ENCODE data around the gene WTIP. TPM values are rescaled to one million over a fixed set of nuclear protein-coding genes. Genes with fewer than 3 reads are reported as not detected.
"Not testable (repeated sequence)": the region's sequence is repeated elsewhere in the genome, so short reads cannot be mapped to it uniquely, and the experiment has no call there.

Gene WTIP
- total RNA-seq, 2 donors from 2014 or later = 3.0 to 8.3 TPM

DNA sequence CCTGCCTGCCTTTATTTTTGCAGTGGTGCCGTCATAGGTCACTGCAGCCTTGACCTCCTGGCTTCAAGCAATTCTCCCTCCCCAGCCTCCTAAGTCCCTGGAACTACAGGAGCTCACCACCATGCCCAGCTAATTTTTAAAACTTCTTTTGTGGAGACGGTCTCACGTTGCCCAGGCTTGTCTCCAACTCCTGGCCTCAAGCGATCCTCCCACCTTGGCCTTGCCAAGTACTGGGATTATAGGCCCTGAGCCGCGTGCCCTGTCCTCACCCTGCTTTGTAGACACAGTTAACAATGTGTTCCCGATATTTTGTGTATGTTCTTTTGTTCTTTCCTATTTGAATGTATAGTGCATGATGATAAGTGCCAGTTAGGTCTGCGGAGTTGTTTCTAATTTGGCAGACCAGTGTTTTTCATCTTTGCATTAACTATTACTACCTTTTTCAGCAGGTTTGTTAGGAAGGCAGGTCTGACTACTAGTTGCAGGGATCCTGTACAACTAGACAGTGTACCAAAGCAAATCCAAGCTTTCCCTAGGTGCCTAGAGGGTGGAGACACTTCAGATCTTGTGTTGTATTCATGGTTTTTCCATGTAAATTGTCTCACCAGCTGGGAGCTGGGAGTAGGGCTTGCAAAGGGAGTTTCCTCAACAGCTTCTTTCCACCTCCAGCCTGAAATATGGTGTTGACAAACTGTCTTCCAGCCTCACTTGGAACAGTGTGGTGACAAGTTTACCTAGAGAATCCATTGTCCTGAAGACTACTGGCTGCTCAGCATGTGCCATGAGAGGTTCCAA is 9.5 kb upstream of the WTIP start:
- no peak overlapping the region for H3K27ac ChIP-seq
- DNase-seq (no peak), ATAC-seq (no peak)
- intact Hi-C loops (cut with DNase I) = no loop called here
- H3K36me3 ChIP-seq (replicated peaks in 1 of 2; ENCODE audit: insufficient read depth in 1 of 2, low read depth in 2 of 2) = peaks cover 9 to 19% of the 10 kb centered on the region in 2 donors
- no peaks in the 10 kb centered on the region for H3K4me1 ChIP-seq
- no peak overlapping the region for H3K4me3 ChIP-seq
- no peaks in the 10 kb centered on the region for H3K9me3 ChIP-seq
- H3K27me3 ChIP-seq = no peaks in the 10 kb centered on the region
- WGBS, 2 donors = 88 to 96% methylated on average over 8 of the region's 8 CpGs
- TF ChIP-seq, protein P1, sequence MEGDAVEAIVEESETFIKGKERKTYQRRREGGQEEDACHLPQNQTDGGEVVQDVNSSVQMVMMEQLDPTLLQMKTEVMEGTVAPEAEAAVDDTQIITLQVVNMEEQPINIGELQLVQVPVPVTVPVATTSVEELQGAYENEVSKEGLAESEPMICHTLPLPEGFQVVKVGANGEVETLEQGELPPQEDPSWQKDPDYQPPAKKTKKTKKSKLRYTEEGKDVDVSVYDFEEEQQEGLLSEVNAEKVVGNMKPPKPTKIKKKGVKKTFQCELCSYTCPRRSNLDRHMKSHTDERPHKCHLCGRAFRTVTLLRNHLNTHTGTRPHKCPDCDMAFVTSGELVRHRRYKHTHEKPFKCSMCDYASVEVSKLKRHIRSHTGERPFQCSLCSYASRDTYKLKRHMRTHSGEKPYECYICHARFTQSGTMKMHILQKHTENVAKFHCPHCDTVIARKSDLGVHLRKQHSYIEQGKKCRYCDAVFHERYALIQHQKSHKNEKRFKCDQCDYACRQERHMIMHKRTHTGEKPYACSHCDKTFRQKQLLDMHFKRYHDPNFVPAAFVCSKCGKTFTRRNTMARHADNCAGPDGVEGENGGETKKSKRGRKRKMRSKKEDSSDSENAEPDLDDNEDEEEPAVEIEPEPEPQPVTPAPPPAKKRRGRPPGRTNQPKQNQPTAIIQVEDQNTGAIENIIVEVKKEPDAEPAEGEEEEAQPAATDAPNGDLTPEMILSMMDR (IDR thresholded peaks at IDR 0.05) = no peak
- no peak for TF ChIP-seq POLR2A (IDR thresholded peaks at IDR 0.05)

DNA sequence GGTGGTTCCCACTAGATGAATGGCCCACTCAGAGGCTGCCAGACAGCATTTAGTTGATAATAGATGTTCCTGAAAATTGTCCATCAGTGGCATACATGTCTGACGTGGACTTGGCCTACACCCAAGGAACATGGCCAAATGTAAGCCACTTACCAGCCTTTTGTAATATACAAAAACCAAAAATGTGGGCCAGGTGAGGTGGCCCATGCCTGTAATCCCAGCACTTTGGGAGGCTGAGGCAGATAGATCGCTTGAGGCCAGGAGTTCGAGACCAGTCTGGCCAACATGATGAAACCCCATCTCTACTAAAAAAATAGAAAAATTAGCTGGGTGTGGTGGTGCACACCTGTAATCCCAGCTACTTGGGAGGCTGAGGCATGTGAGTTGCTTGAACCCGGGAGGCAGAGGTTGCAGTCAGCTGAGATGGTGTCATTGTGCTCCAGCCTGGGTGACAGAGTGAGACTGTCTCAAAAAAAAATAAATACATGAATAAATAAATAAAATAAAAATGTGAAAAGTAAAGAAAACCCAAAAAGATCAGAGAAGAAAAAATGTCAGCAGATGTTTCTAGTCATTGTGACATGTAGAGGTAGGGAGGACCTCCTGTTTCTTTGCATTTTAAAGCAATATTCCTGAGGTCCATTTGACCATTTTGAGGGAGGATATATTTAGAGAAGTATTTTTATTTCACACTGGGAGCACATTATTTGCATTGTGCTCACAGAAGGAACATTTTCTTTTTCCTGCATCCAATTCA is 7.1 kb upstream of the WTIP start:
- Histone ChIP-seq H3K27ac (no peak overlapping the region), H3K4me3 (no peak overlapping the region), H3K4me1 (no peaks in the 10 kb centered on the region), H3K9me3 (no peaks in the 10 kb centered on the region), H3K36me3 (replicated peaks in 1 of 2; ENCODE audit: insufficient read depth in 1 of 2, low read depth in 2 of 2) (peaks cover 5 to 13% of the 10 kb centered on the region in 2 donors), H3K27me3 (no peaks in the 10 kb centered on the region)
- no peak for ATAC-seq
- 79 to 80% methylated on average over 4 of the region's 4 CpGs for WGBS, 2 donors
- no peak for DNase-seq
- TF ChIP-seq POLR2A (IDR thresholded peaks at IDR 0.05) = no peak
- TF ChIP-seq, protein P1 (IDR thresholded peaks at IDR 0.05) = no peak
- intact Hi-C loops (cut with DNase I) = no loop called here

DNA sequence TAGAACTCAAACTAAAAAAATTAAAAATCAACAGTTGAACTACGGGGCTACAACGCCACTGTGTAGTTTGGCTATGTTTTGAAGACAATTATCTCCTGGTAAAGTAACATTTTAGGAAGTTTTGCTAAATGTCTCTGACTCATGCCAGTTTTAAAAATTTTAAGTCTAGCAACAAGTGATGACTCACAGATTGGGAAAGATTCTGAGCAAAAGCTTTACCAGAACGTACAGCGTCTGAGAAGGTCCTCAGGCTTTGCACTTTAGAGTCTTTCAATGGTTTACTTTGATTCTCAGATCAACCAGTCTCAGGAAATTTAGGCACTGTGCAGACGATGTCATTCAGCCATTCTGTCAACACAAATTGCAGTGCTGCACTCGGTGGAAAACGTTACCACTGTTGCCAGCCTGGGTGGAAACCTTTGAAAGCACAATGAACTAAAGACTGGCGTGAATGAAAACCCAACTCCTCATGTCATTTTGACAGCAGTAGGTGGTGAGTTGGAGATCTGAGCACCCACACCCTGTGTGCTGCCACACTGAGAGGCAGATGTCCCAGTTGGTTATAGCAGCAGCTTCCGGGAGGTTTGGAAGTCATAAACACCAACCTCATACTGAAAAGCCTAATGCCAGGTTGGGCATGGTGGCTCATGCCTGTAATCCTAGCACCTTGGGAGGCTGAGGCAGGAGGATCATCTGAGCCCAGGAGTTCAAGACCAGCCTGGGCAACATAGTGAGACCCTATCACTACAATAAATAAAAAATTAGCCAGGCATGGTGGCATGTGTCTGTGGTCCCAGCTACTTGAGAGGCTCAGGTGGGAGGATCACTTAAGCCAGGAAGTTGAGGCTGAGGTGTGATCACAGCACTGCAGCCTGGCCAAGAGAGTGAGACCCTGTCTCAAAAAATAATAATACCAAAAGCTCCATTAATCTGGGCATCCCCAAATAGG is 6.3 kb upstream of the WTIP start:
- Histone ChIP-seq H3K27ac (no peak overlapping the region), H3K4me1 (no peaks in the 10 kb centered on the region), H3K36me3 (replicated peaks in 1 of 2; ENCODE audit: insufficient read depth in 1 of 2, low read depth in 2 of 2) (peaks cover 0 to 11% of the 10 kb centered on the region in 2 donors), H3K27me3 (no peaks in the 10 kb centered on the region), H3K4me3 (no peak overlapping the region), H3K9me3 (no peaks in the 10 kb centered on the region)
- DNase-seq (no peak), ATAC-seq (no peak)
- 70 to 75% methylated on average over 9 of the region's 9 CpGs for WGBS, 2 donors
- intact Hi-C loops (cut with DNase I) = no loop called here
- no peak for TF ChIP-seq POLR2A (IDR thresholded peaks at IDR 0.05)

DNA sequence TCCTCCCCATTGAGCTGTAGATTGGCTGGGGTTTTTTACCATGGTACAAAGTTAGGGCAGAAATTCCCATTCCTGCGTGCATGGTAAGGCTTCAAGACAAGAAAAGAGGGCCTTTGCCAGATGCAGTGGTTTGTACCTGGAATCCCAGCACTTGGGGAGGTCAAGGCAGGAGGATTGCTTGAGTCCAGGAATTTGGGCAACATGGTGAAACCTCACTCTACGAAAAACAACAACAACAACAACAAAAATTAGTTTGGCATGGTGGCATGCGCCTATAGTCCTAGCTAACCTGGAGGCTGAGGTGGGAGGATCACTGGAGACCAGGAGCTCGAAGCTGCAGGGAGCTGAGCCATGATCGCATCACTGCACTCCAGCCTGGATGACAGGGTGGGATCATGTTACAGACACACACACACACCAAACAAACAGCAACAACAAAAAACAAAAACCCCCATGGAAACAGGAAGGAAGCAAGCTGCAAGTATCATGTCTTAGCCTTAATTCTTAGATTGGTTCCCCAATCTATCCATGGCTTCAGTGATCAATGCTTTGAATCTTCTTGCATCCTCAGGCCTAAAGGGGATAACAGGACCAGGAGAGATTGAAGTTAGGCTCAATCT is 5.5 kb upstream of the WTIP start:
- peaks cover 0 to 11% of the 10 kb centered on the region in 2 donors for H3K36me3 ChIP-seq (replicated peaks in 1 of 2; ENCODE audit: insufficient read depth in 1 of 2, low read depth in 2 of 2)
- H3K4me3 ChIP-seq = no peak overlapping the region
- no peaks in the 10 kb centered on the region for H3K27me3 ChIP-seq
- 91 to 93% methylated on average over 5 of the region's 5 CpGs for WGBS, 2 donors
- intact Hi-C loops (cut with DNase I) = no loop called here
- peaks cover 4% of the 10 kb centered on the region for H3K4me1 ChIP-seq
- TF ChIP-seq, protein P1 (IDR thresholded peaks at IDR 0.05) = no peak
- no peak for TF ChIP-seq POLR2A (IDR thresholded peaks at IDR 0.05)
- no peak for ATAC-seq
- H3K27ac ChIP-seq = no peak overlapping the region
- DNase-seq = no peak
- no peaks in the 10 kb centered on the region for H3K9me3 ChIP-seq

DNA sequence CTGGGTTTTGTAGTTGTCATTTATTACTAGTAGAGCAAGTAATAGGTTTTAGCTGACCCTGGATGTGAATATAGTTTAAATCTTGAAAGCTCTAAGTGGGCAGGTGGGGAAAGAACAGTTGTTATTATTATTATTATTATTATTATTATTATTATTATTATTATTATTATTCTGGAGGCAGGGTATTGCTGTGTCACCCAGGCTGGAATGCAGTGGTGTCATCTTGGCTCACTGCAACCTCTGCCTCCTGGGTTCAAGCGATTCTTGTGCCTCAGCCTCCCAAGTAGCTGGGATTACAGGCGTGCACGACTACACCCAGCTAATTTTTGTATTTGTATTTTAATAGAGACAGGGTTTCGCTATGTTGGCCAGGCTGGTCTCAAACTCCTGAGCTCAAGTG is 3.1 kb upstream of the WTIP start:
- H3K27me3 ChIP-seq; DNase-seq; ATAC-seq; H3K9me3 ChIP-seq; intact Hi-C loops (cut with DNase I); H3K4me3 ChIP-seq; H3K27ac ChIP-seq; H3K36me3 ChIP-seq (replicated peaks in 1 of 2; ENCODE audit: insufficient read depth in 1 of 2, low read depth in 2 of 2): not testable (repeated sequence)
- peaks cover 18% of the 10 kb centered on the region for H3K4me1 ChIP-seq
- WGBS, 2 donors = 93 to 95% methylated on average over 4 of the region's 4 CpGs

Data from body of pancreas (tissue), 4 donors.